K562 (cell line): Measurements from ENCODE around the gene ZNRD2. TPM values are rescaled to one million over a fixed set of nuclear protein-coding genes. Genes with fewer than 3 reads are reported as not detected.

ENCODE experiments used
- BCOR ChIP-seq: fragments of 450-650 bp; IDR thresholded peaks from 2 replicates; pipeline ENCODE4 v1.6.1; 2016
- BRF1 ChIP-seq: IDR thresholded peaks from 3 replicates; pipeline ENCODE4 v1.6.1; 2011; ENCODE audit warnings: borderline replicate concordance, mild to moderate bottlenecking; ENCODE audit not compliant: insufficient read length; ENCODE audit errors: extremely low read depth
- CBX1 ChIP-seq: sonication (generic); IDR thresholded peaks from 2 replicates; pipeline ENCODE4 v1.6.1; 2016; ENCODE audit warnings: antibody characterized with exemption, low read depth, mild to moderate bottlenecking
- CHAMP1 ChIP-seq: fragments of 450-650 bp; IDR thresholded peaks from 2 replicates; pipeline ENCODE4 v1.6.1; 2016; ENCODE audit warnings: mild to moderate bottlenecking
- CHD2 ChIP-seq: IDR thresholded peaks from 2 replicates; pipeline ENCODE4 v1.6.1; 2011; ENCODE audit warnings: low read depth, low read length
- CLOCK ChIP-seq: fragments of 250-450 bp; sonication (Bioruptor Pico); IDR thresholded peaks from 2 replicates; pipeline ENCODE4 v1.4.0; 2020; ENCODE audit warnings: mild to moderate bottlenecking, moderate library complexity, borderline replicate concordance
- CUX1 ChIP-seq: fragments of 200-800 bp; sonication (Bioruptor generic); IDR thresholded peaks from 2 replicates; pipeline ENCODE4 v1.6.1; 2016; ENCODE audit warnings: missing genetic modification characterization, missing compliant biosample characterization
- DDX20 ChIP-seq: fragments of 450-650 bp; IDR thresholded peaks from 2 replicates; pipeline ENCODE4 v1.6.1; 2016; ENCODE audit warnings: missing genetic modification characterization, low read depth, mild to moderate bottlenecking, missing compliant biosample characterization, moderate library complexity
- ELF1 ChIP-seq: fragments of 200-800 bp; sonication (Bioruptor generic); IDR thresholded peaks from 2 replicates; pipeline ENCODE4 v1.6.1; 2016; ENCODE audit warnings: missing genetic modification characterization, missing compliant biosample characterization
- JUN ChIP-seq, 2 experiments: sonication (generic) in 1 of 2; formaldehyde crosslinking in 1 of 2; IDR thresholded peaks; 2 replicates each; pipeline versions ENCODE4 v1.6.1 to v1.8.0; 2012 to 2022; ENCODE audit warnings: borderline replicate concordance in 2 of 2, mild to moderate bottlenecking in 2 of 2, improper control_type of control experiment in 1 of 2, low read depth in 1 of 2, low read length in 1 of 2, missing genetic modification reagents in 1 of 2
- NR2F6 ChIP-seq: fragments of 450-650 bp; formaldehyde crosslinking; IDR thresholded peaks from 2 replicates; pipeline ENCODE4 v1.4.0; 2020; ENCODE audit warnings: mild to moderate bottlenecking
- WHSC1 ChIP-seq: IDR thresholded peaks from one replicate; pipeline ENCODE4 v1.6.1; 2012; ENCODE audit warnings: low read length, control low read depth, inconsistent platforms
- YBX1 ChIP-seq: fragments of 450-650 bp; IDR thresholded peaks from 2 replicates; pipeline ENCODE4 v1.7.1; 2016; ENCODE audit warnings: mild to moderate bottlenecking
- ZNF12 ChIP-seq: sonication (generic); formaldehyde crosslinking; IDR thresholded peaks from 2 replicates; pipeline ENCODE4 v1.4.0; 2020; ENCODE audit warnings: mild to moderate bottlenecking, missing genetic modification reagents
- ZNF121 ChIP-seq: sonication (generic); formaldehyde crosslinking; conservative IDR thresholded peaks from 2 replicates; pipeline ENCODE4 v1.8.0; 2022; ENCODE audit warnings: missing genetic modification reagents
- ZNF217 ChIP-seq: sonication (generic); formaldehyde crosslinking; IDR thresholded peaks from 2 replicates; pipeline ENCODE4 v1.8.0; 2022; ENCODE audit warnings: mild to moderate bottlenecking, missing genetic modification reagents
- ZNF583 ChIP-seq: fragments of 250-450 bp; sonication (Bioruptor Pico); IDR thresholded peaks from 2 replicates; pipeline ENCODE4 v1.4.0; 2020
- polyA plus RNA-seq, 8 experiments: library from polyadenylated mRNA; depleted of rRNA in 4 of 8; stranded (reverse) in 5 of 8; unstranded in 3 of 8; fragments of >200 nt; fragmentation: Nextera tagmentation in 2 of 8; fragmentation: Illumina TruSeq in 1 of 8; extraction: Ambion mirVana in 2 of 8; extraction: Trizol in 1 of 8; gene quantifications; 2 replicates each; pipeline versions ENCODE4 v1.2.1 to v1.2.3, GENCODE V29; 2011 to 2014; ENCODE audit warnings: inconsistent platforms in 1 of 8, missing spikeins in 1 of 8
- total RNA-seq, 7 experiments: library from RNA; depleted of rRNA in 6 of 7; stranded (reverse); fragments of >200 nt in 6 of 7; fragmentation: Illumina TruSeq in 2 of 7; extraction: Trizol in 2 of 7; gene quantifications; 2 replicates each; pipeline versions ENCODE4 v1.2.1 to v1.2.3, GENCODE V29; 2011 to 2021; ENCODE audit warnings: low replicate concordance in 1 of 7

ZNRD2 gene
- total and polyA plus RNA-seq, 9 of the 15 experiments (the other 6 are each of a cell fraction or from before 2014, with no cell fraction given) = 13.4 to 129 (median 60.4) TPM

- TF ChIP-seq DDX20 (no peak), ZNF583 (CRISPR knock-in tag) (no peak), JUN (IDR thresholded peaks at IDR 0.05; ENCODE audit: borderline replicate concordance, low read depth, low read length) (no peak), JUN (CRISPR knock-in tag; IDR thresholded peaks at IDR 0.05; ENCODE audit: borderline replicate concordance) (peak; percentile 60; the same call in 1 of the 2 replicates), CHAMP1 (no peak), ZNF121 (CRISPR knock-in tag) (no peak), CUX1 (no peak), BCOR (peak; percentile 34; the same call in 1 of the 2 replicates), CHD2 (no peak), ZNF12 (CRISPR knock-in tag) (no peak), ZNF217 (CRISPR knock-in tag) (no peak), BRF1 (no peak), CLOCK (CRISPR knock-in tag) (no peak), CBX1 (peak; percentile 75), ELF1 (peak; percentile 78; the same call in 1 of the 2 replicates), YBX1 (no peak), WHSC1 (no peak), NR2F6 (CRISPR knock-in tag) (no peak)
These were observed 29.8 kb upstream of the ZNRD2 start (continued) for GRCh38 chr11:65540290-65541092.
